DMS53 treated with DMSO at 0.1 percent for 48 hours (cell line): Measurements from ENCODE around the gene PRSS35.
"Not testable (repeated sequence)": the region's sequence is repeated elsewhere in the genome, so short reads cannot be mapped to it uniquely, and the experiment has no call there.

Source experiments
- DNase-seq: peaks from one replicate; lab custom pipeline; 2025; ENCODE audit not compliant: unreplicated experiment; lab: John Stamatoyannopoulos, UW

The PRSS35 gene

DNA sequence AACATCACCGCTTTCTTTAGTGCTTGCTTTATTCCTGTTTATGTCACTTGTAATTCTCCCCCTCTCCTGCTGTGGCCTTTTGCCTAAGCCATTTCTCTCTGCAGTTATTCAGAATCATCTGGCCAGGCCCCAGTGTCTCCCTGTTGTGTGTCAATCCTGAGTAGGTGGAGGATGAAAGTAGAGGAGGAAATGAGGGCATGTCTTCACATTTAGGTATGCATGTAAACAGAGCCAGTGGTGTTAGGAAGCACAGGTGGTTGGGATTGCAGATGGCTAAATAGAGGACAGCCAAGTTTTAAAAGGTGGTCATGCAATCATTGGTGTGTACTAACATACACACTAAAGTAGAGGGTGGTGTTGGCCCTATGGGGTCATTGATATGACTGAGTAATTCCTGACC lies 5.2 kb downstream of the PRSS35 start:
- DNase-seq, result no peak

DNA sequence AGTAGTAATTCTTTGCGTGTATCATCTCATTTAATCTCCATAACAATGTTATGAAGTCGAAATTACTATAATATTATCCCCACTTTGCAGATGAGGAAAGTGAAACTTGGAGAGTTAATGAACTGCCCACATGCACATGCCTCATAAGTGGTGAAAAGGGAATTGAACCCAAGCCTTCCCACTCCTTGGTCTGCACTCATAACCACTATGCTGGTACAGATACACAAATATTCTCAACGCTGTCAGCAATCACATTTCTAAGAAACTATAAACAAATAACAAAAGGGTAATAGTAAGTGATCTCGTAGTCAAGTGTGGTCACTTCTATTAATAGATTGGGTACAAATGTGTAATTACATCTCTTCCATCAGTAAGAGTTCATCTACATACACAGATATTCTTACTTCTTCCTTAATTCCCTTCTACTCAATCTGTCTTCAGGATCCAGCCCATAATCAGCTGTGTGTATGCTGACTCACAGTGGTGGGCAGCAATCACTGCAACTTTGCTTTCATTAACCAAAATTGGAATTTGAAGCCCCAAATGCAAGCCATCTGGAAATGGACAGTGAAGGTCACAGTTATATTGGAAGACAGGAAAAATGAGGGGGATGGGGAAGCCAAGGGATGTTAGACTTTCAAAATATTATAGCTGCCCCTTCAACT lies 6.6 kb downstream of the PRSS35 start:
- no peak for DNase-seq

DNA sequence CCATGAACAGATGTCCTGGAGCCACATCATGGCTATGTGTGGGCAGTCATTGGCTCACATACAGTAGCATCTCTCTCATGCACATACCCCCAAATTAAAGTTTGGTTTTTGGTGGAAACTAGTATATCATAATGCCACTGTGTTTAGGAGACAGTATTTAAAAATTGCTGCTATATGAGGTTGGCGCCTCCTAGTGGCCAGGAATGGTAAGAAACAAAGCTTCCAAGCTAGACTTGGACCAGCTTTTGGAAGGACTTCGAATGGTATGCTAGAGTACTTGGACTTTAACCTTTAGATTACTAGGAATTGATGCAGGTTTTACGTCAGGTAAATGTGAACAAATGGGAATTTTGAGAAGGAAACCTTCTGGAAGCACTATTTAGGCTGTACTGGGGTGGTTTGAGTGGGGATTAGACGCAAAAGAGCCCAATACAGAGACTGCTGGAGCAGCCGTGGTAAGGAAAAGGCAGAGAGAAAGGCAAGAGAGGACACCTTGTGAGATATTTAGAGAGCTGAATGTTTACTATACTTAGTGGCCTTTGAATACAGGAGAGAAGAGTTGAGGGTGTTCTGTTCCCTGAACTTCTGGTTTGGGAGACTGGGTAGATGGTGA lies 23.8 kb downstream of the PRSS35 start:
- peak; percentile 11 for DNase-seq

DNA sequence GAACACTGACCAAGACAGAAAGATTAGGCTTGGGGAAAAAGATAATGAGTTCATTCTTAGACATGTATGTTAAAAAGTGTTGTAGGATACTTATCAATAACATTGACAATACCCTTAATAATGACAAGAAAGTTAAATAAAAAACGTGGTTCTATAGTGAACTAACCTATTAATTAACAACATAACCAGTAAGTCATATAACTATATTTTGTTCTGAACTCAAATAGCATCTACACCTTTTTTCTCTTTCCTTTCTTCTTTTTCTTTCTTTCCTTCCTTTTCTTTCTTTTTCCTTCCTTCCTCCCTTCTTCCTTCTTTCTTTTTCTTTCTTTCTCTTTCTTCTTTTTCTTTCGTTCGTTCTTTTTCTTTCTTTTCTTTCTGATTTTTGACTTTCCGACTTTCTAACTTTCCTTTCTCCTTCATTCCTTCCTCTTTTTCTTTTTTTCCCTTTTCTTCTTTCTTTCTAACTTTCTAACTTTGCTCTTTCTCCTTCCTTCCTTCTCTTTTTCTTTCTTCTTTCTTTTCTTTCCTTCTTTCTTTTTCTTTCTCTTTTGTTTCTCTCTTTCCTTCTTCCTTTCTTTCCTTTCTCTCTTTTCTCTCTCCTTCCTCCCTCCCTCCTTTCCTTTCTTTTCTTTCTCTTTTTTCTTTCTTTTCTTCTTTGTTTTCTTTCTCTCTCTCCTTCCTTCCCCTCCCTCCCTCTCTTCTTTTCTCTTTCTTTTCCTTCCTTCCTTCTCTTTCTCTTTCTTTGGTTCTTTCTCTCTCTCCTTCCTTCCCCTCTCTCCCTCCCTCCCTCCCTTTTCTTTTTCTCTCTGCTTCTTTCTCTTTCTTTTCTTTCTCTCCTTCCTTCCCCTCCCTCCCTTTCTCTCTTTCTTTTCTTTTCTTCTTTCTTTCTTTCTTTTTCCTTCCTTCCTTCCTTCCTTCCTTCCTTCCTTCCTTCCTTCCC lies 24.6 kb downstream of the PRSS35 start:
- DNase-seq, result no peak

DNA sequence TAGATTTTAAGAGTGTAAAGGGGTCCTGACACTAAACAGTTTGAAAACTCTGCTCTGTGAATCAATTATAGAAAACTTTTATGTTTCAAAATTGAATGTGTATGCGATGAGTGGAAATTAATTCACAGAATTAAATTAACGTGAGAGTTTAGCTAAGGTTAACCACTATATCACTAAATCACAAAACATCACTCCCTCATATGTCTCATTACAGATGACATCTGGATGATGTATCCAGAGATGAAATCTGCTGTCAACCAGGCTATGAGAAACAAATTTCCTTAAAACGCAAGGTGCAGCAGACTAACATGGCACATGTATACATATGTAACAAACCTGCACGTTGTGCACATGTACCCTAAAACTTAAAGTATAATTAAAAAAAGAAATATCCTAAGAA lies 27.3 kb downstream of the PRSS35 start:
- no peak for DNase-seq

DNA sequence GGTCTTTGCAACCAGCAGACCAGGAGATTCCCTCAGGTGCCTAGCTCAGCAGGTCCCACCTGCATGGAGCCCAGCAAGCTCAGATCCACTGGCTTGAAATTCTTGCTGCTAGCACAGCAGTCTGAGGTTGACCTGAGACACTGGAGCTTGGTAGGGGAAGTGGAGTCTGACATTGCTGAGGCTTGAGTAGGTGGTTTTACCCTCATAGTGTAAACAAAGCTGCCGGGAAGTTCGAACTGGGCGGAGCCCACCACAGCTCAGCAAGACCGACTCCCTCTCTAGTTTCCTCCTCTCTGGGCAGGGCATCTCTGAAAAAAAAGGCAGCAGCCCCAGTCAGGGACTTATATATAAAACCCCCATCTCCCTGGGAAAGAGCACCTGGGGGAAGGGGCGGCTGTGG lies 34.3 kb downstream of the PRSS35 start:
- no peak for DNase-seq

DNA sequence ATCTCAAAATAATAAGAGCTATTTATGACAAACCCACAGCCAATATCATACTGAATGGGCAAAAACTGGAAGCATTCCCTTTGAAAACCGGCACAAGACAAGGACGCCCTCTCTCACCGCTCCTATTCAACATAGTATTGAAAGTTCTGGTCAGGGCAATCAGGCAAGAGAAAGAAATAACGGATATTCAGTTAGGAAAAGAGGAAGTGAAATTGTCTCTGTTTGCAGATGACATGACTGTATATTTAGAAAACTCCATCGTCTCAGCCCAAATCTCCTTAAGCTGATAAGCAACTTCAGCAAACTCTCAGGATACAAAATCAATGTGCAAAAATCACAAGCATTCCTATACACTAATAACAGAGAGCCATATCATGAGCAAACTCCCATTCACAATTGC lies 38.1 kb downstream of the PRSS35 start:
- not testable (repeated sequence) for DNase-seq

DNA sequence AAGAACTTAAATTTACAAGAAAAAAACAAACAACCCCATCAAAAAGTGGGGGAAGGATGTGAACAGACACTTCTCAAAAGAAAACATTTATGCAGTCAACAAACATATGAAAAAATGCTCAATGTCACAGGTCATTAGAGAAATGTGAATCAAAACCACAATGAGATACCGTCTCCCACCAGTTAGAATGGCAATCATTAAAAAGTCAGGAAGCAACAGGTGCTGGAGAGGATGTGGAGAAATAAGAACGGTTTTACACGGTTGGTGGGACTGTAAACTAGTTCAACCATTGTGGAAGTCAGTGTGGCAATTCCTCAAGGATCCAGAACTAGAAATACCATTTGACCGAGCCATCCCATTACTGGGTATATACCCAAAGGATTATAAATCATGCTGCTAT lies 39.4 kb downstream of the PRSS35 start:
- DNase-seq, result not testable (repeated sequence)

DNA sequence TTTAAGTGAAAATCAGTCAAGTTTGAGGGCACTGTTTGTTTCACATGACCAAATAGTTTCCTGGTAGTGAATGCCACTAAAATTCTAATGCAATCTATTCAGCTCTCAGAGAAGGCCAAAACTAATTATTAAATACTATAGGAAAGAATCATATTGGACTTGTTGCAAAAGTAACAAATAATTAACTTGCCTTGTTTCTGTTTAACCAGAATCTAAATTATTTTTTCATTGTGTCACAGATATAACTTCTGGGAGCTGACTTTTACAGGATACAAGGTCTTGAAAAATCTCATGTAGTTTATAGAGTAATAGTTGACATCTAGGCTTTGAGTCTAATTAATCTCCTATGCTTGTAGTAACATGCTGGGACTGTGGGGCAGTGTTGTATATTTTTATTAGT lies 44.5 kb downstream of the PRSS35 start:
- no peak for DNase-seq

DNA sequence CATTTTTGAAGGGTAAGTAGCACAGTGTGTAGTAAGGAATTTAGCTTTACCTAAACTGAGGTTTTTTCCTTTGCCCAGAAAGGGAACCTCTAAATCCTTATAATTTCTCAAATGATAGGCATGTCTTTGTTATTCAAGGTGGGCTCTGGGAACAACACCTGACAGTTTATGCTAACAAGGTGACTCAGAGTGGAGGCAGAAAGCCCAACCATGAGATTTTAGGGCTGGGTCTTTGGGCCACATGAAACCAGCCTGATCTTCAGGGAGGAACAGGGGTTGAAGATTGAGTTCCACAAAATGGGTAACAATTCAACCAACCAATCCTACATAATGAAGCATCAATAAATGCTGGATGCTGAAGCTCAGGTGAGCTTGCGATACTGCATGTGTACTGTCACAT lies 46.6 kb downstream of the PRSS35 start:
- no peak for DNase-seq

DNA sequence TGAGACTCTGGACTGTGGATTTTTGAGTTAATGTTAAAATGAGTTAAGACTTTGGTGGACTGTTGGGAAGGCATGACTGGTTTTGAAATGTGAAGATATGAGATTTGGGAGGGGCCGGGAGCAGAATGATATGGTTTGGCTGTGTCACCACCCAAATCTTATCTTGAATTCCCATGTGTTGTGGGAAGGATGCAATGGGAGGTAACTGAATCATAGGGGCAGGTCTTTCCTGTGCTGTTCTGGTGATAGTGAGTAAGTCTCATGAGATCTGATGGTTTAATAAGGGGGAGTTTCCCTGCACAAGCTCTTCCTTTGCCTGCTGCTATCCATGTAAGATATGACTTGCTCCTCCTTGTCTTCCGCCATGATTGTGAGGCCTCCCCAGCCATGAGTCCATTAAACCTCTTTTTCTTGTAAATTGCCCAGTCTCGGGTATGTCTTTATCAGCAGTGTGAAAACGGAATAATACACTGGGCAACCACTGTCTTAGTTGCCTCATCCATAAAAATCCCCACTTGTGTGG lies 59.4 kb downstream of the PRSS35 start:
- DNase-seq, result not testable (repeated sequence)

DNA sequence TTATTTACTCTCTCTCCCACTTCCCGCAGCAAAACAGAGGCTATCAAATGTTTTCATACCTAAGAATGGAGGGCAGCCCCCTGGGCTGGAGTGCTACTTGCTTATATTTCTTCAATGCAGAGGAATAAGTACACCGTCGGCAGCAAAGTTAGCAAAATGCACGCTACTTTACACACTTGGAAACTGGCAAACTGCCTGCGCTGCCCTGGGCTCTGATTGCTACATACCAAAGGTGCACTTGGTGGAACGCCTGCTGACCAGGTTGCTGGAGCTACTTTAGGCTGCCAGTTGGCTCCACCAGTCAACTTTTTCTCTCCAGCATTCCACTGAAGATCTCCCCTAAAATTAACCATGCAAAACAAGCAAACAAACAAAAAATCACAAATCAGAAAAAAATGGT lies 62.4 kb downstream of the PRSS35 start:
- no peak for DNase-seq
